ENCODE results near the gene ZNF652. TPM values are rescaled to one million over a fixed set of nuclear protein-coding genes. Genes with fewer than 3 reads are reported as not detected.

Gene ZNF652
- total RNA-seq, 4 donors from 2014 or later = 36.5 to 56.1 (median 42.5) TPM

DNA sequence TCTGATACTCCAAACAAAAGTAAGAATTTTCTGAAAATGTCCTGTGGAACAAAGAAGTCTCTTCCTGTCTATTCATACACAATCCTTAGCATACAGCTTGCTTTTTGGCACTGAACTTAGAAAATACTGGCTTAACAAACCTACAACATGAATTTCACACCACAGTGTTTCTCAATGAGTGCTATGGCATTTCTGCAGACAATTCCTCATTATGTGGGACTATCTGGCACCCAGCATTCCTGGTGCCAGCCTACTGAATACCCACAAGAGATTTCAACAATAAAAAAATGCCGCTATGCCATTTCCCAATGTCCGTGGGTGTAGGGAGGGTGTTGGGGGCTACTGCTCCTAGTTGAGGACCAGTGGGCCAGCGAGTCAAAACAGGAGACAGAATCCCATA, 62.1 kb downstream of the ZNF652 start:
- TF ChIP-seq POLR2A (IDR thresholded peaks at IDR 0.05) = no peak
- TF ChIP-seq, protein P1, sequence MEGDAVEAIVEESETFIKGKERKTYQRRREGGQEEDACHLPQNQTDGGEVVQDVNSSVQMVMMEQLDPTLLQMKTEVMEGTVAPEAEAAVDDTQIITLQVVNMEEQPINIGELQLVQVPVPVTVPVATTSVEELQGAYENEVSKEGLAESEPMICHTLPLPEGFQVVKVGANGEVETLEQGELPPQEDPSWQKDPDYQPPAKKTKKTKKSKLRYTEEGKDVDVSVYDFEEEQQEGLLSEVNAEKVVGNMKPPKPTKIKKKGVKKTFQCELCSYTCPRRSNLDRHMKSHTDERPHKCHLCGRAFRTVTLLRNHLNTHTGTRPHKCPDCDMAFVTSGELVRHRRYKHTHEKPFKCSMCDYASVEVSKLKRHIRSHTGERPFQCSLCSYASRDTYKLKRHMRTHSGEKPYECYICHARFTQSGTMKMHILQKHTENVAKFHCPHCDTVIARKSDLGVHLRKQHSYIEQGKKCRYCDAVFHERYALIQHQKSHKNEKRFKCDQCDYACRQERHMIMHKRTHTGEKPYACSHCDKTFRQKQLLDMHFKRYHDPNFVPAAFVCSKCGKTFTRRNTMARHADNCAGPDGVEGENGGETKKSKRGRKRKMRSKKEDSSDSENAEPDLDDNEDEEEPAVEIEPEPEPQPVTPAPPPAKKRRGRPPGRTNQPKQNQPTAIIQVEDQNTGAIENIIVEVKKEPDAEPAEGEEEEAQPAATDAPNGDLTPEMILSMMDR (IDR thresholded peaks at IDR 0.05) = no peak
- peaks cover 0 to 42% (median 0%) of the 10 kb centered on the region in 3 donors for H3K36me3 ChIP-seq

DNA sequence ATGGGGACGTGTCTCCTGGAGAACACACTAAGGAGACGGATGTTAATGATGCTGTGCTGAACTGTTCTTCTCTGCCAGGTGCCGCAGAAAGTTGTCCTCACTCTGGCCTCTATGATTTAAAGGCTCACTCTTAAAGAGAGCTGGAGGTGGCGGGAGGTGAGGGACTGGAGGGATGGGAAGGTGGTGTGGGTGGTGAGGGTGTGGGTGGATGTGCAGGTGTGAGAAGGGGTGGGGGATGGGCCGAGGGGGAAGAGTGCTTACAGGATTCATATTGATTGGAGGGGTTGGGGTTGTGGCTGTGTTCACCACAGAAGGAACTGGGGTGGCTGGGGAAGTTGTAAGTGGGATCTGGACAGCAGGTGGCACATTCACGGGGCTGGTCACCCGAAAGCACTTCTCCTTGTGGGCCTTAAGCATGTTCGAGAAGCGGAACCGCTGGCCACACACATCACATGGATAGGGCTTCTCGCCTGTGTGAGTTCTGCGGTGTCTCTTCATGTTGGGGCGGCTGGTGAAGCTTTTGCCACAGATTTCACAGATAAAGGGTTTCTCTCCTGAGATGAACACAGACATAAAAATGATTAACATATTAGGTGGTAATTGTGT, 63.6 kb downstream of the ZNF652 start:
- H3K9me3 ChIP-seq = no peaks in the 10 kb centered on the region
- DNase-seq = no peak
- no peak overlapping the region for H3K27ac ChIP-seq
- H3K36me3 ChIP-seq = peaks cover 0 to 39% (median 0%) of the 10 kb centered on the region in 3 donors
- H3K4me3 ChIP-seq = no peak overlapping the region
- no peaks in the 10 kb centered on the region for H3K27me3 ChIP-seq
- TF ChIP-seq, protein P1 (IDR thresholded peaks at IDR 0.05) = no peak
- TF ChIP-seq POLR2A (IDR thresholded peaks at IDR 0.05) = no peak
- no peaks in the 10 kb centered on the region for H3K4me1 ChIP-seq

More for the DNA sequence above, 62.1 kb downstream of the ZNF652 start:
- Histone ChIP-seq H3K4me3 (no peak overlapping the region), H3K27me3 (no peaks in the 10 kb centered on the region), H3K9me3 (no peaks in the 10 kb centered on the region), H3K27ac (no peak overlapping the region), H3K4me1 (no peaks in the 10 kb centered on the region)
- DNase-seq = no peak

DNA sequence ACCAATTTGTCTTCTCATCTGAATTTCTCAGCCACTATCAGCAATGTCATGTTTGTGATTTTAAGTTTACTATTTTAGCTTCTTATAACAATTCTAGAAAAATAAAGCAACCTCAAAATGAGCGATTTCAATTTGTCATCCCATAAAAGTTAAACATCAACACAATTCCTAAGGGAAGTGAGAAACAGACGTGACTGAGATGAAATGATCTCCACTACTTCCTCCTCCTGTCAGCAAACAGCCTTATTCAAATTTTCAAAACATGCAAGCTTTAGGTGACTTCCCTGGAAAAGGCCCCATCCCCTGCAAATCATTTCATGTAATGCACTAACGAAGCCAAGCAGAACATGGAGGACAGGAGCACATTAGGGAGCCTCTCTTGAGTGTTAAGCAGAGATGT, 64.9 kb downstream of the ZNF652 start:
- H3K4me1 ChIP-seq = no peaks in the 10 kb centered on the region
- peaks cover 0 to 27% (median 0%) of the 10 kb centered on the region in 3 donors for H3K36me3 ChIP-seq
- no peak overlapping the region for H3K27ac ChIP-seq
- no peak for DNase-seq
- no peaks in the 10 kb centered on the region for H3K9me3 ChIP-seq
- H3K27me3 ChIP-seq = no peaks in the 10 kb centered on the region
- TF ChIP-seq, protein P1 (IDR thresholded peaks at IDR 0.05) = no peak
- TF ChIP-seq POLR2A (IDR thresholded peaks at IDR 0.05) = no peak
- no peak overlapping the region for H3K4me3 ChIP-seq

DNA sequence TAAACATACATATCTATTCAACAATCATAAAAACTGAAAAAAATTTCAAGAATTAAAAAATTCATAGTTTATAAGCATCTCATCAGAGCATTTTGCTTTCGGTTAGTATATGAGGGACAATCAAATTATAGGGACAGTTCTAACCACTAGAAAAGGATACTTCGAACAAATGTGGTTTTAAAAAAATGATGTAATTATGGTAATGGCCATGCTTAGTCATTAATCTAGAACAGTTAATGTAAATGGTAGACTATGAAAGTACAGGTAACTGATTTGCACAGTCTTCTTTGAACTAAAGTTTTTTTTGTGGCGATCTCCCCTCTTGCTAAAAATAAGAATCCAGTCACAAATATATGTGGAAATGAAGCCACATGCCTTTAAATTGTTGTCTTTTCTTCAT, 67.9 kb downstream of the ZNF652 start:
- TF ChIP-seq, protein P1 (IDR thresholded peaks at IDR 0.05) = no peak
- no peak for TF ChIP-seq POLR2A (IDR thresholded peaks at IDR 0.05)
- H3K36me3 ChIP-seq = peaks cover 0 to 25% (median 5%) of the 10 kb centered on the region in 3 donors

DNA sequence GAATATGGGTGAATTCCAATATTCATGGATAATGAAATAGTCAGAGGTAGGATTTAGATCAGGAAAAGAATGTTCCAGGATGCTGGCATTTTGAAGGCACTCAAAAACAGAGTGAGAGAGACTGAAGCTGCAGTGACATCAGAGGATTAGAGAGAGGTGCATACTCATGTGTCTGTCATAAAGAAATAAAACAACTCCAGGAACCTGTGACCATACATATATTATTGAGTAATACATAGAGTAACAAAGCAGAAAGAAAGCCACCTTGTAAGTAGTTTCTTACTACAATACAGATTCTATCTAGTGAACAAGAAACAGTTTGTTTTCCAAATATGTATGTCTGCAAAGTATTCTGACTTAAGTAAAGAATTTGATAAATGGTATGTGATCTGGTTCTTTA, 69.1 kb downstream of the ZNF652 start:
- H3K27me3 ChIP-seq = no peaks in the 10 kb centered on the region
- TF ChIP-seq, protein P1 (IDR thresholded peaks at IDR 0.05) = no peak
- TF ChIP-seq POLR2A (IDR thresholded peaks at IDR 0.05) = no peak
- no peak overlapping the region for H3K4me3 ChIP-seq
- peaks cover 0 to 14% (median 5%) of the 10 kb centered on the region in 3 donors for H3K36me3 ChIP-seq
- H3K27ac ChIP-seq = no peak overlapping the region
- no peaks in the 10 kb centered on the region for H3K9me3 ChIP-seq
- DNase-seq = no peak
- no peaks in the 10 kb centered on the region for H3K4me1 ChIP-seq

More for the DNA sequence above, 67.9 kb downstream of the ZNF652 start:
- H3K4me3 ChIP-seq = no peak overlapping the region
- H3K4me1 ChIP-seq = no peaks in the 10 kb centered on the region
- H3K27ac ChIP-seq = no peak overlapping the region
- H3K9me3 ChIP-seq = no peaks in the 10 kb centered on the region
- no peak for DNase-seq
- no peaks in the 10 kb centered on the region for H3K27me3 ChIP-seq

Data from Peyer's patch (tissue), 4 donors.